CD4-positive, alpha-beta T cell treated with Interleukin-15 for 4 hours (primary cell): ENCODE results near the gene C1R.
"Not testable (repeated sequence)": the region's sequence is repeated elsewhere in the genome, so short reads cannot be mapped to it uniquely, and the experiment has no call there.

Experiments used
- DNase-seq: peaks from one replicate; pipeline ENCODE4 v3.0.0-alpha.2; 2020; ENCODE audit warnings: low spot score

C1R gene

DNA sequence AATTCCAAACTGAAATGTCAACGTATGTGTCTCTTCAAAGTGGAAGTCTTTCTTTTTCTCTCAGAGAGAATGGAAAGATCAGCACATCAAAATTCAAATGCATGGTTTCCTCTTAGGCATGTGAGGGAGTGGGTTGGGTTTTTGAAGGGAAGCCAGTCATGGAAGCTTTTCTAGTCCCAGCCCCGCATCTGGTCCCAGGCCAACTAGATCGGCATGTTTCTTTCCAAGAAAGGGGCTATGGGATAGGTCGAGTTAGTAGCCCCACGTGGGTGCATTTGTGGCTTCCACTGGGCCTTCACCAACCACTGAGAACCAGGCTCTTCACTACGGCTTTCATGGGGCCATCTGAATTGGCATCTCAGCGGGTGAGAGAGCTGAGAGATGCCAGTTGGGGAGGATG, 25.1 kb downstream of the C1R start:
- DNase-seq = no peak

DNA sequence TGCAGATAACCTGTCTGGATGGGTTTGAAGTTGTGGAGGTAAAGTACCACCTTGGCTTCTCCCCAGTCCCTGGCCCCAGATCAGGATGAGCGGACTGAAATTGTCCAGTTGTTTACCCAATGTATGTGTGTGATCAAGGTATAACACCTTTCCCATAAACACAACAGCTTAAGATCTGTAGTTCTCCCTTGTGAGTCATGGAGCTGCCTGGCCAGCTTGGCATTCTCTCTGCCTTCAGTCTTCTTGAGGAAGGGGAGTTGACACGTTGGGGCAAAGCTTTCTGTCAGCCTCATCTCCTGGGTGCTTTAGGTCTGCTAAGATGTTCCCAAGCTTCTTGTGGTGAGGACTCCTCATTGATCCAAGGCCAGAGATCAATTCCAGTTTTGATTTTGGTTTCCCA, 25.6 kb downstream of the C1R start:
- DNase-seq = no peak

DNA sequence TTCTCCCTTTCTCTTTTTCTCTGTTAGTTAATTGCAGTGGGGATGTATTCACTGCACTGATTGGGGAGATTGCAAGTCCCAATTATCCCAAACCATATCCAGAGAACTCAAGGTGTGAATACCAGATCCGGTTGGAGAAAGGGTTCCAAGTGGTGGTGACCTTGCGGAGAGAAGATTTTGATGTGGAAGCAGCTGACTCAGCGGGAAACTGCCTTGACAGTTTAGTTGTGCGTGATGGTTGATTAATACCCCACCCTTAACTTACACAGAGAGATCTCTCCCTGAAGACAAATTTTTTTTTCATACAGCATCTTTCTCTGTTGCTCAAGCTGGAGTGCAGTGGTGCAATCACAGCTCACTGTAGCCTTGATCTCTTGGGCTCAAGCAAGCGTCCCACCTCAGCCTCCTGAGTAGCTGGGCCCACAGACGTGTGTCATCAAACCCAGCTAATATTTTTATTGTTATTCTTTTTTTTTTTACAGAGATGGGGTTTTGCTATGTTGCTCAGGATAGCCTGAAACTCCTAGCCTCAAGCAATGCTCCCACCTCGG, 27.1 kb downstream of the C1R start:
- no peak for DNase-seq

DNA sequence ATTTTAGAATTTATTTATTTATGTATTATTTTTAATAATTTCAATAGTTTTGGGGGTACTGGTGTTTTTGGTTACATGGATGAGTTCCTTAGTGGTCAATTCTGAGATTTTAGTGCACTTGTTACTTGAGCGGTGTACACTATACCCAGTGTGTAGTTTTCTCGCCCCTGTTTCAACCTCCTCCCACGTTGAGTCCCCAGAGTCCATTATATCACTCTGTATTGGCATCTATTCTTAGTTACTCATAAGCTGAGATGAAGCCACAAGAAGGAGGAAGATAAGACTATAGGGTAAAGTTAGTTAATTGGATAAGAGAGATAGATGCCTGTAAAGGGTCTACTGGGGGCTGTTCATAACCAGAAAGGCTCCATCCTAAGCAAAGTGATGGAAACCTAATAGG, 27.7 kb downstream of the C1R start:
- DNase-seq = no peak

DNA sequence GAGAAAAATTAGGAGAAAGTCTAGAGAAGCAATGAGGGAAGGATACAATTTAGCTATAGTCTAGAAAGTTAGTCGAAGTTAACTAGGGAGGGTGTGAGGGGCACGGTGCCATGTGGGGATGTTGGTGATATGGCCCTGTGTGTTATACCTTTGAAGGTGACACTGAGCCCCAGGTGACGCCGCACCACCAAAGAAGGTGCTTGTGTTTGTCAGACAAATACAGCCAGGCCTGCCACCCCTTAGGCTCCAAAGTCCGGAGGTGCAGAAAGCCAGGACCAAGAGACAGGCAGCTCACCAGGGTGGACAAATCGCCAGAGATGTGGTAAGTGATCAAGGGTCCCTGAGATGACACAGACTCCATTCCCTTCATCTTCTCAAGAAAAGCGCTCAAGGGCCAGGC, 30.6 kb downstream of the C1R start:
- no peak for DNase-seq

DNA sequence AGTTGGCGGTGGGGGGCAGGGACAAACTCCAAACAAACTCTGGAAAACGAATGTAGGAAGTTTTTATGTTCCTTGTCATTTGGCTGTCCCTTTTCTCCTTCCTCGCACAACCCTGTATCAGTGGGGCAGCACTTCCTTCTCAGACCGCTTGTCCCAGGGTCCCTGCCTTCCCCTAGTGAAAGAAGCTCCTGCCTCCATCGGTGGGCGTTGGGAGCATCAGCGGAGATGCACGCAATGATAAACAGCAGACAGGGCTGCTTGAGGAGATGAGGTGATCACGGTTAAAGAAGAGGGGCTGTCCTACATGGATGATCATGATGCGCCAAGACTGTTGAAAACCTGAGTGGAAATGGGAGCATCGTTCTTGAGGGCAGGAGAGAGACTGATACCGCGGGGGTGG, 31.1 kb downstream of the C1R start:
- no peak for DNase-seq

DNA sequence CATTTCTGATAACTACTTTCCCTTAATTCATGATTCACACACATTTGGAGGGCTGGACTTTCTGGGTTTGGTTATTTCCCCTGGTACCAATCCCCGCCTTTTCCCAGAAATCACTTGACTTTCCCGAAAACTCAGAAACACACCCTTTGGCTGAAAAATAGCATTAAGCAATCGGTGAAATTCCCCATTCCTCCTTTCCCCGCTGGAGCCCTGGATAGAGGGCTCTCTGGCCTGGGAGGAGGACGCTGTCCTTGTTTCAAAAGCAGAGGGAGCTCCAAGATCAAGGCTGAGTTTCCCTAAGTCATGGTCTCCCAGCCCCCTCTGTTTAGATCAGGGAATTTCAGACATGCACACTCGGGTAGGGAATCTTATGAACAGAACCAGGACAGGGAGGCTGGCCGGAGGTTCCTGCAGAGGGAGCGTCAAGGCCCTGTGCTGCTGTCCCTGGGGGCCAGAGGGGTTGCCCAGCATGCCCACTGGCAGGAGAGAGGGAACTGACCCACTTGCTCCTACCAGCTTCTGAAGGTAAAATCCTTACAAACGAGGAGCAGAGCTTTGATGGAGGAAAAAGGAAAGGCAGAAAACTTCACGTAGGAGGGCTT, 31.8 kb downstream of the C1R start, which contains the start of gene C1S:
Gene C1S (plus strand): TSS at position 366 of the 602 bp plus-strand sequence. CDS start 1,195 bp downstream, outside the sequence.
- DNase-seq = no peak

DNA sequence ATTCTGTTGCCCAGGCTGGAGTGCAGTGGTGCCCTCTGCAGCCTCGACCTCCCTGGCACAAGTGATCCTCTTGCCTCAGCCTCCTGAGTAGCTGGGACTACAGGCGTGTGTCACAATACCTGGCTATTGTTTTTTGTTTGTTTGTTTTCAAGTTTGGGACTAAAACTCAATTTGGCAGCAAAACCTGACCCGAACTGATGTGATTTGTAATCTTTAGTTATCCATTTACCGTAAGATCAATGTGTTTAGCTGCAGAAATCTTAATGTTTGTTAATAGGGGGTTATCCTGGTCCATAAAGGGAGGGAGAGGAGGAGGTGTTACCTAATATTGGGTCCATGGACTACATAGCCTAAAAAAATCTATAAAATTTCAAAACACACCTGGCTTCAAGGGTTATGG, 32.5 kb downstream of the C1R start:
- no peak for DNase-seq

DNA sequence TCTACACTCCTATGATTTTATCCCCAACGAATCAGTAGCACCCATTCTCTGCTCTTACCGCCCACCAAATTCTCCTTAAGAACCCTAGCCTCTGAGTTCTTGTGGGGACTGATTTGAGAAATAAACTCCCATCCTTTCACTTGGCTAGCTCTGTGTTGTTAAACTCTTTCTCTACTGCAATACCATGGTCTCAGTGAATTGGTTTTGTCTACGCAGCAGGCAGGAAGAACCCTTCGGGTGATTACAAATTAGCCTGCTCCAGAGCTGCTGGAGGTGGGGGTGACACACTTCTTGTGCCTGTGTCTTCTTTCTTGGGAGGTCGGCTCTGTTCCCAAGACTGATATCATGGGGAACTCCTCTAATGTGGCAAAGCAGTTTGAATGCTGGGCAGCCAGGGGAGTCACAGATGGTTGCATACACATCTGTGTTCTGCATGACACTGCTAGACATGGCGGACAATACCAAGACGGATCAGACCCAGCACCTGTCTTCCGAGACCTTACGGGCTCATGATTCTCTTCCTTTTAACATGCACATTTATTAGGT, 33.3 kb downstream of the C1R start:
- no peak for DNase-seq

DNA sequence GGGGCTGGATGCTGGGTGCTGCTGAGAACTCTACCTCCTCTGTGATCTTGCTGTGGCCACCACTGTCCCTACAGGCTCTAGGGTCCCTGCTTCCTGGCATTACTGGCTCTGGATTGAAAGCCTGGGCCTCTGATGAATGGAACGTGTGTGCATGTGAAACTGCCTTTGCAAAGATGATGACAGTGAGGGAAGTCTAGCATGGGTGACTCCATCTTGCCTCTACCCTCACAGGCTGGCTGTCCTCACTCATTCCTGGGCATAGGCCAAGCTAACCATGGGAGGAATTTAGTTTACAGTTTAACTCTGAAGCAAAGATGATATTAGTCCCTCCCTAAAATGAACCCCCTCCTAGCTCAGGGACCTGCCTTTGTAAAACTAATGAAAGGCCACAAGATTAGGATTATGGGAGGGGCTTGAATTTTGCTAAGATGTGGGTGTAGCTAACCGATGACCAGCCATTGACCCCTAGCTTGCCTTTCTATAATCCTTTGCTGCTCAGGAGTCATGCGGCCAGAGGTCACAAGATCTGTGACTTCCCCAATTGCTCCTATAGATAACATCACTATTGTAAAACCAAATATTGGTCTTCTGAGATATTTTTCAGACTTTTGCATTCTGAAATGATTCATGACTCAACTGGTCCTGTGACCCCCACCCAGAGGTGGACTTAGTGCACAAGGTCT, 33.9 kb downstream of the C1R start:
- no peak for DNase-seq

DNA sequence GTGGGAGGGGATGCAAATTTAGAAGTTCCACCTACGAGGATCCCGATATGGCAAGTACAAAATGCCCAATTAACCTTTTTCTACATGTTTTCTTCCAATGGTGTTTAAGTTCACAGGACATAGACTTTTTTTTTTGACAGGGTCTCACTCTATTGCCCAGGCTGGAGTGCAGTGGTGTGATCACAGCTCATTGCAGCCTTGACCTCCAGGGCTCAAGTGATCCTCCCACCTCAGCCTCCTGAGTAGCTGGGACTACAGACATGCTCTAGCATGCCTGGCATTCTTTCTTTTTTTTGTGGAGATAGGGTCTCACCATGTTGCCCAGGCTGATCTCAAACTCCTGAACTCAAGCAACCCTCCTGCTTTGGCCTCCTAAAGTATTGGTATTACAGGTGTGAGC, 36.5 kb downstream of the C1R start:
- DNase-seq = not testable (repeated sequence)

DNA sequence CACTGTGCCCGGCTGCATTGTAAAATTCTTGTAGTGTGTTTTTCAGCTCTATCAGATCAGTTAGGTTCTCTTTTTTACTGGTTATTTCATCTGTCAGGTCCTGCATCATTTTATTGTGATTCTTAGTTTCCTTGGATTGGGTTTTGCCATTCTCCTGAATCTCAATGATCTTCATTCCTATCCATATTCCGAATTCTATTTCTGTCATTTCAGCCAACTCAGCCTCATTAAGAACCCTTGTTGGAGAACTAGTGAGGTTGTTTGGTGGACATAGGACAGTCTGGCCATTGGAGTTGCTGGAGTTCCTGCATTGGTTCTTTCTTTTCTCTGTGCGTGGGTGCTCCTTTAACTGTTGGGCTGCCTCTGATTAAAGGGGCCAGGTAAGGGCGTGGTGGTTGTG, 37.3 kb downstream of the C1R start:
- DNase-seq = no peak

DNA sequence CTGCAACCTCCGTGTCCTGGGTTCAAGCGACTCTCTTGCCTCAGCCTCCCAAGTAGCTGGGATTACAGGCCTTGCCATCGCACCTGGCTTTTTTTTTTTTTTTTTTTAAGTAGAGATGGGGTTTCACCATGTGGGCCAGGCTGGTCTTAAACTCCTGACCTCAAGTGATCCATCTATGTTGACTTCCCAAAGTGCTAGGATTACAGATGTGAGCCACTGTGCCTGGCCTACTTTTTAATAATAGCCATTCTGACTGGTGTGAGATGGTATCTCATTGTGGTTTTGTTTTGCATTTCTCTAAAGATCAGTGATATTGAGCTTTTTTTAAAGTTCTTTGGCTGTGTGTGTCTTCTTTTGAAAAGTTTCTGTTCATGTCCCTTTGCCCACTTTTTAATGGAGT, 42.3 kb downstream of the C1R start:
- DNase-seq = not testable (repeated sequence)

DNA sequence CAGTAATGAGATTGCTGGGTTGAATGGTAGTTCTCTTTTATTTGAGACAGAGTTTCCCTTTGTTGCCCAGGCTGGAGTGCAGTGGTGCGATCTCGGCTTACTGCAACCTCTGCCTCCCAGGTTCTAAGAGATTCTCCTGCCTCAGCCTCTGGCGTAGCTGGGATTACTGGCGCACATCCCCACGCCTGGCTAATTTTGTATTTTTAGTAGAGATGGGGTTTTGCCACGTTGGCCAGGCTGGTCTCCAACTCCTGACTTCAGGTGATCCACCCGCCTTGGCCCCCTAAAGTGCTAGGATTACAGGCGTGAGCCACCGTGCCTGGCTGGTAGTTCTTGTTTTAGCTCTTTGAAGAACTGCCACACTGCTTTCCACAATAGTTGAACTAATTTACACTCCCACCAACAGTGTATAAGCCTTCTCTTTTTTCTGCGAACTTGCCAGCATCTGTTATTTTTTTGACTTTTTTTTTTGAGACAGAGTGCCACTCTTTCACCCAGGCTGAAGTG, 42.7 kb downstream of the C1R start:
- DNase-seq = not testable (repeated sequence)

DNA sequence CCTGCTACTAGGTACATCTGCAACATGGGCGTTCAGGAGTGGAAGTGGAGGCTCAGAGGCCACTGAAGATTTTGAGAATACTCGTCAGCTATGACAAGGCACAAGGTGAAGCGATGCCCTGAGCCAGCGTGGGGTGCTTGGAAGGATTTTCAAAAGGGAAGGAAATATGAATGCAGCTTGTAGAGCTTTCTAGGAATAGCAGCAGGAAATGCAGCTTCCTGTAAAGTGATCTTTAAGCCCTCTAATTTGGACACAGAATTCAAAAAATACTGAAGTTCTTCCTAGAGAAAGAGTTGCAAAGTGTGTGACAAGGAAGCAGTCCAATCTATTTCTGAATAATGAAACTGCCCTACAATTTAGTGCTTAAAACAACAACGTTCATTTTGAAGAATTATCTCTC, 44.9 kb downstream of the C1R start:
- DNase-seq = no peak

DNA sequence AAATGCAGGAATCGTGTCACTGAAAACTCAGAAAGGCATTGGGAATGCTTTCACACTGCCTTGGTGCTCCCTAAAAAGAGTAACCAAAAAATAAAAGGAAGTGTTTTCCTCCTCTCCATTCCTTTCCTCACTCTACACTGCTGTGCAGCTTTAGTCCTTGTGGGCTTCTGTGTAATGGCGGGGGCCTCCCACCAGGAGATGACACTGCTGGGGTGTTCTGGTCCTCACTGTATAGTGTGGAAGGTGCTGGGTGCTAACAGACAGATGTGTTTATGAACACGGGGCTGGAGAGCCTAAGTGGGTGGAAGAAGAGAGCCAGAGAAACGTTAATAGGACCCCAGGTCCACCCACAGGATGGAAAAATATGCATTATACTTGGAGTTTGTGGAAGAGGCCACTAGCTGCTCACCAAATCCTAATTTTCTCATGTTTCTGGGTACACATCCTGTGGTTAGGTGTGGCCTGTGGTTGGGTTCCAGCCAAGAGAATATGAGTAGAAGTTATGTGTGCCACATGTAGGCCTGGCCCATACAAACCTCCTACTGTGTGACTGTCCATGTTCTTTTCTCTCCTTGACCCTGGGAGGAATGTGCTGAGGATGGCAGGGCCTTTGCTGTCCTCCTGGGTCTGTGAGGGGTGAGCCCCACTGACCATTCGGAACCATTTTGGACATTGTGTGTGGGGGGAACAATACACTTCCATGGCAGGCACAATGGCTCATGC, 45.7 kb downstream of the C1R start:
- no peak for DNase-seq

DNA sequence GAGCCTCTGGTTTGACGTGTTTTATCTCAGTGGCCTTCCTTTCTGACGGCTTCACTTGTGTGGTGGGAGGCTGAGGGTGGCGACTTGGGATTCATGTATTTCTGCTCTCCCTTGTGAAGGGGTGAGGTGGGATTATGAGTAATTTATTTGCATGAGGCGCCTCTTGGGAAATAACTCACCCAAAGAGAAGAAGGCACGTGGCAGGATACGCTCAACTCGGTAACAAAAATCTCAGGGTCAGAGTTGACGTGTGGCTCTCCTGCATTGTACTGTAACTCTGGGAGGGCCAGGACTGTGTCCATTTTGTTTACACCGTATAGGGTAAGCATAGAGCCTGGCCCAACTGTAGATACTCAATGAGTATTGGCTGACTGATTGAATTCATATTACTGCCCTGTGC, 46.3 kb downstream of the C1R start:
- no peak for DNase-seq

DNA sequence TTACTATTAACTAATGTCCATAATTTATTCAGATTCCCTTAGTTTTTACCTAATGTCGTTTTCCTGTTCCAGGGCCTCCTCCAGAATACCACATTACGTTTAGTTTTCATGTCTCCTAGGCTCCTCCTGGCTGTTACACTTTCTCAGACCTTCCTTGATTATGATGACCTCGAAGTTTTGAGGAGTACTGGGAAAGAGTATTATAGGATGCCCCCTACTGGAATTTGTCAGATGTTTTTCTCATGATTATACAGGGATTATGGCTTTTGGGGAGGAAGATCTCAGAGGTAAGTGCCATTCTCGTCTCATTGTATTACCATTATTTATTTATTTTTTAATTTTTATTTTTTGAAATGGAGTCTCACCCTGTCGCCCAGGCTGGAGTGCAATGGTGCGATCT, 49.4 kb downstream of the C1R start:
- DNase-seq = peak; percentile 17

DNA sequence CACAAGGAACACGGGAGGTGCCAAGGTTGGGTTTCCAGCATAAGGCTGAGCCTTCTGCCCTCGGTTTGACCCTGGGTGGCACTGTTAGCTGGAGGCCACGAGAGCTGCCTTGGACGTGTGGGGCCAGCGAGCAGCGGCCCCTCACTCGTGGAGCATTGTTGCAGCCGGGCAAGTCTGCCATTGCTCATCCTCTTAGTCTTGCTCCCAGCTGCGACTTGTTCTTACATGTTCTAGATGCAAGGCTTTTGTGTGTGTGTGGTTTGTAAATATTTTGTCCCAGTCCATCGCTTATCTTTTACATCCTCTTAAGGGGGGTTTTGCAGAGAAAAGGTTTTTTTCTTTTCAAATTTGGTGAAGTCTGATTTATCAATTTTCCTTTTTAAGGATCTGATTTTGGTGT, 52.8 kb downstream of the C1R start:
- no peak for DNase-seq

DNA sequence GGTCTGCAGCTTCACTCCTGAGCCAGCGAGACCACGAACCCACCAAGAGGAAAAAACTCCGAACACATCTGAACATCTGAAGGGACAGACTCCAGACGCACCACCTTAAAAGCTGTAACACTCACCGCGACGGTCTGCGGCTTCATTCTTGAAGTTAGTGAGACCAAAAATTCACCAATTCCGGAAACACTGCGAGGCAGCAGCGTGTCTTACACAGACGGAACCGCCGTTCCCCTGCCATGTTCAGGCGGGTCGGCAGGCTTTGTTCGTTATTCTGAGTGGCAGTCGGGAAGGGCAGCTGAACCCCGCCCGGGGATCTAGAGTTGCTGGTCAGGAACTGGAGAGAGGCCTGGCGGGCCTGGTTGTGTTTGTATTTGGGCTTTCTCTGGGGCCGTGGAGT, 53.7 kb downstream of the C1R start:
- no peak for DNase-seq

DNA sequence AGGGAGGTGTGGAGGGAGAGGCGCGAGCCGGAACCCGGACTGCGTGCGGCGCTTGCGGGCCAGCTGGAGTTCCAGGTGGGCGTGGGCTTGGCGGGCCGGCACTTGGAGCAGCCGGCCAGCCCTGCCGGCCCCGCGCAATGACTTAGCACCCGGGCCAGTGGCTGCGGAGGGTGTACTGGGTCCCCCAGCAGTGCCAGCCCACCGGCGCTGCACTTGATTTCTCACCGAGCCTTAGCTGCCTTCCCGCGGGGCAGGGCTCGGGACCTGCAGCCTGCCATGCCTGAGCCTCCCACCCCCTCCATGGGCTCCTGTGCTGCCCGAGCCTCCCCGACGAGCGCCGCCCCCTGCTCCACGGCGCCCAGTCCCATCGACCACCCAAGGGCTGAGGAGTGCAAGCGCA, 54.8 kb downstream of the C1R start:
- not testable (repeated sequence) for DNase-seq

DNA sequence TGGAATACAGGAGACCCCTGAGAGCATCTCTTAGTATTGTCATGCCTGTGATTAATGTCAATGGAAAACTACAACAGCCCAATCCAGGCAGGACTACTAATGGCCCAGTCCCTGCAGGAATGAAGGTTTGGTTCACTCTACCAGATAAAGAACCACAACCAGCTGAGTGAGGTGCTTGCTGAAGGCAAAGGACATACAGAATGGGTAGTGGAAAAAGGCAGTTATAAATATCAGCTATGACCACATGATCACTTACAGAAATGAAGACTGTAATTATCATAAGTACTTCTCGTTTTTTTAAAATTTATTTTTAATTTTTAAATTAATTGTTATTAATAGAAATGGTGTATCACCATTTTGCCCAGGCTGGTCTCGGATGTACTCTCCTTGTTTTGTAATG, 56.8 kb downstream of the C1R start:
- DNase-seq = no peak

DNA sequence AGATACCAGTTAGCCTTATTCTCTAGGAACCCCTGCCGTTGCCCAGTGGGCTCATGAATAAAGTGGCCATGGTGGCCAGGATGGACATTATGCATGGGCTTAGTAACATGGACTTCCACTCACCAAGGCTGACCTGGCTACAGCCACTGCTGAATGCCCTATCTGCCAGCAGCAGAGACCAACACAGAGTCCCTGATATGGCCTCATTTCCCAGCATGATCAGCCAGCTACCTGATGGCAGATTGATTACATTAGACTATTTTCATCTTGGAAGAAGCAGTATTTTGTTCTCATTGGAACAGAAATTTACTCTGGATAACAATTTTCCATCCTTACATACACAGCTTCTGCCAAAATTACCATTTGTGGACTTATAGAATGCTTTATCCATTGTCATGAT, 57.8 kb downstream of the C1R start:
- no peak for DNase-seq
